GM21367 (cell line): ENCODE results near the gene TWSG1.
A peak's percentile ranks its signal among the peaks of the same experiment; 100 is the strongest.
"Not testable (repeated sequence)": the region's sequence is repeated elsewhere in the genome, so short reads cannot be mapped to it uniquely, and the experiment has no call there.

Experiments used
- ATAC-seq: cut with Tn5 transposase; IDR thresholded peaks from one replicate; pipeline ENCODE4 v1.9.1; 2021; ENCODE audit not compliant: unreplicated experiment

The TWSG1 gene

GRCh38 chr18:9334973-9335696 is 562 bp downstream of the TWSG1 start:
- peak; percentile 39 for ATAC-seq

GRCh38 chr18:9335697-9336045 is 1.1 kb downstream of the TWSG1 start:
- no peak for ATAC-seq

GRCh38 chr18:9336827-9337226 is 2.3 kb downstream of the TWSG1 start:
- no peak for ATAC-seq

- ATAC-seq = no peak
These were observed 3.3 kb downstream of the TWSG1 start for GRCh38 chr18:9337873-9338272.

GRCh38 chr18:9340472-9340871 is 5.9 kb downstream of the TWSG1 start:
- no peak for ATAC-seq

GRCh38 chr18:9343577-9343976 is 9.0 kb downstream of the TWSG1 start:
- no peak for ATAC-seq

GRCh38 chr18:9346775-9347174 is 12.2 kb downstream of the TWSG1 start:
- ATAC-seq = no peak

GRCh38 chr18:9348079-9348671 is 13.6 kb downstream of the TWSG1 start:
- ATAC-seq = no peak

- ATAC-seq = no peak
These were observed 14.2 kb downstream of the TWSG1 start for GRCh38 chr18:9348766-9349165.

- peak; percentile 72 for ATAC-seq
These were observed 19.0 kb downstream of the TWSG1 start for GRCh38 chr18:9353596-9353995.

- ATAC-seq = no peak
These were observed 19.7 kb downstream of the TWSG1 start for GRCh38 chr18:9354256-9354655.

- no peak for ATAC-seq
These were observed 22.4 kb downstream of the TWSG1 start for GRCh38 chr18:9356976-9357375.

GRCh38 chr18:9359796-9360195 is 25.2 kb downstream of the TWSG1 start:
- no peak for ATAC-seq

- no peak for ATAC-seq
These were observed 26.6 kb downstream of the TWSG1 start for GRCh38 chr18:9361191-9361590.

GRCh38 chr18:9362869-9363268 is 28.3 kb downstream of the TWSG1 start:
- no peak for ATAC-seq

GRCh38 chr18:9364242-9364641 is 29.7 kb downstream of the TWSG1 start:
- no peak for ATAC-seq

- no peak for ATAC-seq
These were observed 30.8 kb downstream of the TWSG1 start for GRCh38 chr18:9365406-9365805.

- no peak for ATAC-seq
These were observed 31.6 kb downstream of the TWSG1 start for GRCh38 chr18:9366126-9366714.

GRCh38 chr18:9373254-9373653 is 38.7 kb downstream of the TWSG1 start:
- ATAC-seq = not testable (repeated sequence)

- ATAC-seq = no peak
These were observed 44.5 kb downstream of the TWSG1 start for GRCh38 chr18:9379118-9379517.

GRCh38 chr18:9380101-9380500 is 45.5 kb downstream of the TWSG1 start:
- no peak for ATAC-seq

- ATAC-seq = no peak
These were observed 46.2 kb downstream of the TWSG1 start for GRCh38 chr18:9380621-9381395.
